Measurements from ENCODE around the gene ARHGAP44. TPM values are rescaled to one million over a fixed set of nuclear protein-coding genes. Genes with fewer than 3 reads are reported as not detected.

ARHGAP44 gene
- total and polyA plus RNA-seq, 4 donors = 12.1 to 37.5 (median 20.2) TPM

DNA sequence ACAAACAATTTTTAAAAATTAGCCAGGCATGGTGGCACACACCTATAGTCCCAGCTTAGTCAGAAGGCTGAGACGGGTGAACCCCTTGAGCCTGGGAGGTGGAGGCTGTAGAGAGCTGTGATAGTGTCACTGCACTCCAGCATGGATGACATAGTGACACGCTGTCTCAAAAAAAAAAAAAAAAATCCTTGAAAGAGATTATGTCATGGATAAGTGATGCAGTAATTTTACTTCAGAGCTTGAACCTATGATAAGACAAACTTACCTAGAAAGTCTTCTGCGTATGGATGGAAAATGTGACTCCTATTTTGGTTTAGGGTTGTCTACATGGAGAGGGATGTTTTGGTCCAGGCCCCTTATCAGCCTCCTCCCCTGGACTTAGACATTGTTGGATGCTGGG lies 176.7 kb downstream of the ARHGAP44 start:
- ATAC-seq (ENCODE audit: insufficient read depth, low FRiP score) = no peak
- TF ChIP-seq CTCF (IDR thresholded peaks at IDR 0.05; ENCODE audit: control extremely low read depth, extremely low read depth) = no peak
- 93% methylated on average over 3 of the region's 3 CpGs for WGBS, 2 donors
- H3K27me3 ChIP-seq (ENCODE audit: control insufficient read depth in 3 of 3, insufficient read depth in 3 of 3, low read length in 2 of 3) = no peaks in the 10 kb centered on the region
- H3K27ac ChIP-seq (ENCODE audit: low read depth in 1 of 2, low read length in 1 of 2) = no peak overlapping the region
- H3K36me3 ChIP-seq (ENCODE audit: control insufficient read depth in 4 of 4, insufficient read depth in 4 of 4, low read length in 4 of 4) = peaks cover 0 to 1% (median 0%) of the 10 kb centered on the region in 4 donors
- H3K9me3 ChIP-seq (ENCODE audit: control insufficient read depth in 4 of 4, insufficient read depth in 3 of 4, low read length in 3 of 4) = peaks cover 0 to 7% (median 0%) of the 10 kb centered on the region in 4 donors
- H3K4me3 ChIP-seq = no peak overlapping the region
- H3K9ac ChIP-seq (ENCODE audit: insufficient read depth in 1 of 2, low read length in 2 of 2) = no peak overlapping the region
- no peaks in the 10 kb centered on the region for H3K4me1 ChIP-seq (ENCODE audit: control insufficient read depth in 5 of 5, insufficient read depth in 5 of 5, low read length in 5 of 5)
- no peak for DNase-seq

DNA sequence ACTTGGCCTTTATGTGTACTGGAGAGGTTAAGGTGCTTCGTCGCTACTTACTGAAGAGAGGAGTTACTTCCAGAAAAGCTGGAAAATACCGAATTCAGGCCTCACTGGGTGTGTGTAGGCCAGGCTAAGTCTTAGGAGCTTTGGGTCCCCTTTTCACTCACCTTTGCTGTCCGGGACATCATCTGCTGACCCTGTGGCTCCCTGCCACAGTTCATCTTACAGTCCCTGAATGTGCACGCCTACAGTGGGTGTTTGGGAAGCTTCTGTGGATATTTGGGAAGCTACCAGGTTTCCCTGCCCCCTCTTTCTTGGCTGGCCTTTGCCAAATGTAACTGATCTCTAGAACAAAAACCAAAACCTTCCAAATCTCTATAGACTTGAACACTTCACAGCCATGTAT lies 177.1 kb downstream of the ARHGAP44 start:
- peaks cover 0 to 7% (median 0%) of the 10 kb centered on the region in 4 donors for H3K9me3 ChIP-seq (ENCODE audit: control insufficient read depth in 4 of 4, insufficient read depth in 3 of 4, low read length in 3 of 4)
- no peaks in the 10 kb centered on the region for H3K4me1 ChIP-seq (ENCODE audit: control insufficient read depth in 5 of 5, insufficient read depth in 5 of 5, low read length in 5 of 5)
- H3K4me3 ChIP-seq = no peak overlapping the region
- no peak for DNase-seq
- no peak overlapping the region for H3K27ac ChIP-seq (ENCODE audit: low read depth in 1 of 2, low read length in 1 of 2)
- H3K27me3 ChIP-seq (ENCODE audit: control insufficient read depth in 3 of 3, insufficient read depth in 3 of 3, low read length in 2 of 3) = no peaks in the 10 kb centered on the region
- peaks cover 0 to 1% (median 0%) of the 10 kb centered on the region in 4 donors for H3K36me3 ChIP-seq (ENCODE audit: control insufficient read depth in 4 of 4, insufficient read depth in 4 of 4, low read length in 4 of 4)
- no peak for ATAC-seq (ENCODE audit: insufficient read depth, low FRiP score)
- 89 to 94% methylated on average over 5 of the region's 5 CpGs for WGBS, 2 donors
- no peak overlapping the region for H3K9ac ChIP-seq (ENCODE audit: insufficient read depth in 1 of 2, low read length in 2 of 2)
- TF ChIP-seq CTCF (IDR thresholded peaks at IDR 0.05; ENCODE audit: control extremely low read depth, extremely low read depth) = no peak

GRCh38 chr17:12967962-12968361 lies 178.7 kb downstream of the ARHGAP44 start:
- DNase-seq (no peak), ATAC-seq (ENCODE audit: insufficient read depth, low FRiP score) (no peak)
- no peak for TF ChIP-seq CTCF (IDR thresholded peaks at IDR 0.05; ENCODE audit: control extremely low read depth, extremely low read depth)
- no peaks in the 10 kb centered on the region for H3K4me1 ChIP-seq (ENCODE audit: control insufficient read depth in 5 of 5, insufficient read depth in 5 of 5, low read length in 5 of 5)
- no peak overlapping the region for H3K9ac ChIP-seq (ENCODE audit: insufficient read depth in 1 of 2, low read length in 2 of 2)
- no peaks in the 10 kb centered on the region for H3K36me3 ChIP-seq (ENCODE audit: control insufficient read depth in 4 of 4, insufficient read depth in 4 of 4, low read length in 4 of 4)
- H3K4me3 ChIP-seq = no peak overlapping the region
- 80 to 86% methylated on average over 11 of the region's 11 CpGs for WGBS, 2 donors
- H3K9me3 ChIP-seq (ENCODE audit: control insufficient read depth in 4 of 4, insufficient read depth in 3 of 4, low read length in 3 of 4) = peaks cover 0 to 7% (median 0%) of the 10 kb centered on the region in 4 donors
- no peak overlapping the region for H3K27ac ChIP-seq (ENCODE audit: low read depth in 1 of 2, low read length in 1 of 2)
- no peaks in the 10 kb centered on the region for H3K27me3 ChIP-seq (ENCODE audit: control insufficient read depth in 3 of 3, insufficient read depth in 3 of 3, low read length in 2 of 3)

DNA sequence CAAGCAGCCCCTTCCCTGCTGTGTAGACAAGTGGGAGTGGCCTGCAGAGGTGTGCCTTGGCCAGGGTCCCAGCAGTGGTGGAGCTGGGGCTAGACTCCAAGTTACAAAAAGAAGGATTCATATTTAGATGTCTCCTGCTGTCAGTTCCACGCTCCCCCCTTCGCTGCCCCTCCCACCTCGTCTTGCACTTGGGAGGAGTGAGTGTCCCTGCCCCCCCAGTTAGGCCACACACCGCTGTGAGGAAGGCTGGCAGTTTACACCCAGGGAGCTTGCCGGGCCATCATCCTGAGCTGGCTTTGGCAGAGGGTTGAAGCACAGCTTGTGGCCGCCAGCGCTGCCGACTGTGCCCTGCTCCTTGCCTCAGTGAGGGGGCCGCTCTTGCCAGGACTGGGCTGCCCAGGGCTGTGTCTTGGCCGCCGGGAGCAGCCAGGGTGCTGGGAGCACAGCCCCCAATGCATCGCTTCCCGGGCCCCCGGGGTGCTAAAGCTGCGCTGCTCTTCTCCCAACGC lies 184.3 kb downstream of the ARHGAP44 start:
- peak; percentile 11 to 21 (median 19) for DNase-seq
- Histone ChIP-seq H3K27me3 (ENCODE audit: control insufficient read depth in 3 of 3, insufficient read depth in 3 of 3, low read length in 2 of 3) (no peaks in the 10 kb centered on the region), H3K27ac (ENCODE audit: low read depth in 1 of 2, low read length in 1 of 2) (no peak overlapping the region), H3K9me3 (ENCODE audit: control insufficient read depth in 4 of 4, insufficient read depth in 3 of 4, low read length in 3 of 4) (peaks cover 0 to 3% (median 0%) of the 10 kb centered on the region in 4 donors), H3K9ac (ENCODE audit: insufficient read depth in 1 of 2, low read length in 2 of 2) (no peak overlapping the region), H3K4me1 (ENCODE audit: control insufficient read depth in 5 of 5, insufficient read depth in 5 of 5, low read length in 5 of 5) (peaks cover 0 to 10% (median 0%) of the 10 kb centered on the region in 5 donors), H3K4me3 (no peak overlapping the region), H3K36me3 (ENCODE audit: control insufficient read depth in 4 of 4, insufficient read depth in 4 of 4, low read length in 4 of 4) (peaks cover 0 to 2% (median 0%) of the 10 kb centered on the region in 4 donors)
- TF ChIP-seq CTCF (IDR thresholded peaks at IDR 0.05; ENCODE audit: control extremely low read depth, extremely low read depth) = no peak
- whole genome bisulfite sequencing, 2 donors = 9 to 22% methylated on average over 15 to 16 of the region's 16 CpGs
- ATAC-seq (ENCODE audit: insufficient read depth, low FRiP score) = no peak
